Body of pancreas (tissue), 4 donors: ENCODE data around the gene COX19.

Source experiments
- POLR2A ChIP-seq, 3 donors: fragments of 450-650 bp; IDR thresholded peaks; one replicate each; pipeline ENCODE4 v1.6.1; 2016; ENCODE audit warnings: antibody characterized with exemption in 3 of 3, mild to moderate bottlenecking in 2 of 3
- TF ChIP-seq, protein P1 (sequence below), 7 experiments: fragments of 450-650 bp in 4 of 7; fragments of 200-600 bp in 3 of 7; sonication (generic) in 3 of 7; IDR thresholded peaks; one replicate each; pipeline ENCODE4 v1.5.1; 2016 to 2019; ENCODE audit warnings: antibody characterized with exemption in 7 of 7

DNA sequence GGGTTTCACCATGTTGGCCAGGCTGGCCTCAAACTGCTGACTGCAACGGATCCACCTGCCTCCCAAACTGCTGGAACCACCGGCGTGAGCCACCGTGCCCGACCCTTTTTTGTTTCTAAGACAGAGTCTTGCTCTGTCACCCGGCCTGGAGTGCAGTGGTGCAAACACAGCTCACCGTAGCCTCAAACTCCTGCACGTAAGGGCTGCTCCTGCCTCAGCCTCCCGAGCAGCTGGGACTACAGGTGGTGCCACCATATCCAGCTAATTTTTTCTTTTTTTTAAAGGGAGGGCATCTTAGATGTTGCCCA is 57.3 kb downstream of the COX19 start:
- no peak for TF ChIP-seq POLR2A (IDR thresholded peaks at IDR 0.05)
- TF ChIP-seq, protein P1, sequence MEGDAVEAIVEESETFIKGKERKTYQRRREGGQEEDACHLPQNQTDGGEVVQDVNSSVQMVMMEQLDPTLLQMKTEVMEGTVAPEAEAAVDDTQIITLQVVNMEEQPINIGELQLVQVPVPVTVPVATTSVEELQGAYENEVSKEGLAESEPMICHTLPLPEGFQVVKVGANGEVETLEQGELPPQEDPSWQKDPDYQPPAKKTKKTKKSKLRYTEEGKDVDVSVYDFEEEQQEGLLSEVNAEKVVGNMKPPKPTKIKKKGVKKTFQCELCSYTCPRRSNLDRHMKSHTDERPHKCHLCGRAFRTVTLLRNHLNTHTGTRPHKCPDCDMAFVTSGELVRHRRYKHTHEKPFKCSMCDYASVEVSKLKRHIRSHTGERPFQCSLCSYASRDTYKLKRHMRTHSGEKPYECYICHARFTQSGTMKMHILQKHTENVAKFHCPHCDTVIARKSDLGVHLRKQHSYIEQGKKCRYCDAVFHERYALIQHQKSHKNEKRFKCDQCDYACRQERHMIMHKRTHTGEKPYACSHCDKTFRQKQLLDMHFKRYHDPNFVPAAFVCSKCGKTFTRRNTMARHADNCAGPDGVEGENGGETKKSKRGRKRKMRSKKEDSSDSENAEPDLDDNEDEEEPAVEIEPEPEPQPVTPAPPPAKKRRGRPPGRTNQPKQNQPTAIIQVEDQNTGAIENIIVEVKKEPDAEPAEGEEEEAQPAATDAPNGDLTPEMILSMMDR (IDR thresholded peaks at IDR 0.05) = no peak
